Neural crest cell (in vitro differentiated cells): ENCODE results near the gene CTAGE9. TPM values are rescaled to one million over a fixed set of nuclear protein-coding genes. Genes with fewer than 3 reads are reported as not detected.
"Not testable (repeated sequence)": the region's sequence is repeated elsewhere in the genome, so short reads cannot be mapped to it uniquely, and the experiment has no call there.

Experiments used
- DNase-seq: peaks from one replicate; pipeline ENCODE4 v3.0.0; 2021; ENCODE audit warnings: low read depth, mixed read lengths, low spot score
- H3K27ac Mint-ChIP-seq: one replicate; pipeline ENCODE4 v1.8.0; 2021; ENCODE audit warnings: mild to moderate bottlenecking, mixed read lengths; ENCODE audit not compliant: unreplicated experiment
- H3K27me3 Mint-ChIP-seq: 2 replicates; pipeline ENCODE4 v1.8.0; 2021; ENCODE audit warnings: low read depth, mild to moderate bottlenecking, mixed read lengths
- H3K36me3 Mint-ChIP-seq: 2 replicates; pipeline ENCODE4 v1.8.0; 2021; ENCODE audit warnings: low read depth, mild to moderate bottlenecking, mixed read lengths
- H3K4me1 Mint-ChIP-seq: 2 replicates; pipeline ENCODE4 v1.8.0; 2021; ENCODE audit warnings: mixed read lengths
- H3K4me3 Mint-ChIP-seq: one replicate; pipeline ENCODE4 v1.8.0; 2021; ENCODE audit warnings: mild to moderate bottlenecking, mixed read lengths
- H3K9me3 Mint-ChIP-seq: 2 replicates; pipeline ENCODE4 v1.8.0; 2021; ENCODE audit warnings: mixed read lengths
- CTCF ChIP-seq: fragments of 200-600 bp; sonication (generic); conservative IDR thresholded peaks from 2 replicates; pipeline ENCODE4 v1.5.0; 2021; ENCODE audit warnings: antibody characterized with exemption, mild to moderate bottlenecking
- long read RNA-seq: library from polyadenylated mRNA; unstranded; transcript quantifications from one replicate; pipeline ENCODE4 v2.0.0, GENCODE V29; 2020
- total RNA-seq: library from RNA; stranded (reverse); gene quantifications from 2 replicates; pipeline ENCODE4 v1.2.1, GENCODE V29; 2021

CTAGE9 gene
- total RNA-seq: not detected in 2 replicates
- long read RNA-seq: 0 reads

DNA sequence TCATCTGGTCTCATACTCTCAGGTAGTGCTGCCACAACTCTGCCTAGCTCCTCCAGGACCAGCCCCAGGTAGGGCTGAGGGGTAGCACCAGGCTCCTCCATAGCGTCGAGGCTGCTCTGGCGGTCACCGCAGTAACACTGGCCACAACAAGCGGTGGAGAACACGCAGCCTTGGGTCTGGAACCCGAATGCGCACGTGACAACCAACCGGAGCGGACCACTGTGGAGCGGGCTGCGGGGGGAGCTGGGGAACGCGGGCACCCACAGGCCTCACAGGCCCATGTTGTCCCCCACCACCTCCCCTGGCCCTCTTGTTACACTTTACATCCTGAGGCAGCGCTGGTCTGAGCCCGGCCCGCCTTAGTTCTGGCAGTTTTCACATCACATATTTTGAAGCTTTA is at the start of gene CTAGE9:
Gene CTAGE9, minus strand, starts transcription at position 101 of the 400 bp plus-strand sequence. Its CDS starts 0 bp downstream, at position 101.
- DNase-seq, H3K4me3 Mint-ChIP-seq, H3K27ac Mint-ChIP-seq, H3K36me3 Mint-ChIP-seq, H3K9me3 Mint-ChIP-seq, H3K4me1 Mint-ChIP-seq, H3K27me3 Mint-ChIP-seq: not testable (repeated sequence)

GRCh38 chr6:131758920-131759319 is 48.1 kb upstream of the CTAGE9 start:
- no peaks in the 10 kb centered on the region for H3K36me3 Mint-ChIP-seq
- H3K27ac Mint-ChIP-seq: no peak overlapping the region
- no peaks in the 10 kb centered on the region for H3K27me3 Mint-ChIP-seq
- peaks cover 2% of the 10 kb centered on the region for H3K9me3 Mint-ChIP-seq
- no peaks in the 10 kb centered on the region for H3K4me1 Mint-ChIP-seq
- TF ChIP-seq CTCF: no peak
- no peak overlapping the region for H3K4me3 Mint-ChIP-seq
- no peak for DNase-seq

DNA sequence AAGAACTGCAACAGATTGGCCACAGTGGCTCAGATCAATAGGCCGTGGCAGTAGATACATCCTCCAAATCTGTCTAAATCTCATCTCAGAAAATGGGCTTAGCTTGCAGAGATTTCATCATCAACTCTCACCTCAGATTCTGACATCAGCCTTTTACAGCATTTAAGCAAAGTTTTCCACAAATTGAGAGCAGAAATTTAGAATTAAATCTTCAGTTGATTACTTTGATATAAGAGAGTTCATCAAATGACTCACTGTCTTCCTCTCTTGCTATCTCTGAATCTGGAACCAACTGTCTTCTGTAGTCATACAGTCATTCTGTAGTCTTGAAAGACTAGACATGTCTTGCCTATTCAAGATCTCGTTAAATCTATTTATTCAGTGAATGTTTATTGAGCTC is 45.2 kb upstream of the CTAGE9 start:
- Mint-ChIP-seq H3K4me3 (no peak overlapping the region), H3K4me1 (no peaks in the 10 kb centered on the region), H3K9me3 (peaks cover 2% of the 10 kb centered on the region), H3K36me3 (no peaks in the 10 kb centered on the region), H3K27ac (no peak overlapping the region), H3K27me3 (no peaks in the 10 kb centered on the region)
- no peak for DNase-seq
- no peak for TF ChIP-seq CTCF

DNA sequence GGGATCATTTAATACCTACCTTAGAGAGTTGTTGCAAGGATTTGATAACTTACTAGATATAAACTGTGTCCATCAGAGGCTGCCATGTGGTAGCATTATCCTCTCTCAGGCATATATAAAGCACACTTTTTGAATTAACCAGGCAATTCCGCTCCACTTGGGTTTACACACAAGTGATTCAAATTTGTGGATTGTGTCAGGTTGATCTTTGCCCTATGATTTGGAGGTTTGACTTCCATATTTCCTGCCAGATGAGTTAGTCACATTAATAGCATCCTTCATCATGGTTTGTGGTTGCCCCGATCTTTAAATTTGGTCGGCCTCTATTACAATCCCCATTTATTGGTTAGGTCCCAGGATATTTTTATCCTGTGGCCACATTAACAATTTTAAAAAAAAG is 44.8 kb upstream of the CTAGE9 start:
- no peak for DNase-seq
- Mint-ChIP-seq H3K9me3 (peaks cover 2% of the 10 kb centered on the region), H3K36me3 (no peaks in the 10 kb centered on the region)

DNA sequence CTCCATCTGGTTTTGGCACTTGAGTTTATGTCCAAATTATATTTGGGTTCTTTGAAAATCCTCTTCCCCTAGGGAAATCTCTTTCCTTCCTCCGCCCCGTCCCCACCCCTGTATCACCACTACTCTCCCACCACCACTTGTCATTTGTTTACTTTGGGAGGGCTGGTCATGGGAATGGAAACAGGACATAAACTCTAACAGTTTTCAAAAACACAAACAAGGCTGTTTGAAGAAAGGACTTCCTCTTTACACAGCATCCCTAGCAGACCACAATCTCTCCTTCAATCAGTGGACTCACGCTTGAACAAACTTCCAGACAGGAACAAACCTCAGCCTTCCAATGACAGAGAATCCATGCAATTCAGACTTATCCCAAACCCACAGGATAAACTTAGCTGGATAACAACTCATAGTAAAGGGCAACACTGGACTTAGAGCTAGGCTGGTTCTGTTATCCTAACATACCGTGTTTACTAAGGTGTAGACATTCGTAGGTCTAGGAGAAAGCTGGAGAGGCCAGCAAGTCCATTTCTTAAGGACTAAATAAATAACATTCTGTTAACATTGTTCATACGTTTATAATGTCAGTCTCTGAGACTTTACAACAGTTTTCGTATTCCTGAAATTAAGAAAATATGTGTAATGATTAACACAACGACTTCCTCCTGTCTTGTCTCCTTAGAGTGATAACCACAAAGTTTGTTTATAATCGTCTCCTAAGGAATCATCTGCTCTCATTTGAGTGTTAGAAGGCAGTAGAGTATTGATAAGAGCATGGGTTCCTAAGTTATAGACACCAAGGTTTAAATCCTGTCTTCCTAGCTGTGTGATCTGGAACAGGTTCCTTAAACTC is 44.1 kb upstream of the CTAGE9 start:
- Mint-ChIP-seq H3K36me3 (no peaks in the 10 kb centered on the region), H3K27me3 (no peaks in the 10 kb centered on the region), H3K4me3 (no peak overlapping the region), H3K27ac (no peak overlapping the region), H3K4me1 (no peaks in the 10 kb centered on the region), H3K9me3 (peaks cover 2% of the 10 kb centered on the region)
- TF ChIP-seq CTCF: no peak
- no peak for DNase-seq

More for the DNA sequence above, 44.8 kb upstream of the CTAGE9 start:
- Mint-ChIP-seq H3K4me1 (no peaks in the 10 kb centered on the region), H3K4me3 (no peak overlapping the region), H3K27ac (no peak overlapping the region), H3K27me3 (no peaks in the 10 kb centered on the region)
- TF ChIP-seq CTCF: no peak

DNA sequence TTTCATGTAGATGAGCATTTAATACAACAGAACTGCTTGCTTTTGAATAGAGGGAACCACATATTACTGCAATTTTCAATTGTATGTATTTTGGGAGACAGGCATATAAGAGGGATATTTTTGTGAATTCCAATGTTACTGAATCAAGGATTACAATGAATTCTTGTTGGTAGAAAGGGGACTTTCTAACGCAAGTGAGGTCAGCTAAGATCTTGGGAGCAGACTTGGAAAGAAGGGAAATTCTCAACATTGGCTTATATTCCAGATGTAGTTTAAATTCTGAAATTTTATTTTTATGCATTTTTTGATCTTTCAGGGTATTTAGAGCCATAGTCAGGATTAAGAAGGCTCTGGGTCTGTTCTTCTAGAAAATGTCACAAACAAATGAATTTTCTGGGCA is 43.3 kb upstream of the CTAGE9 start:
- no peak overlapping the region for H3K4me3 Mint-ChIP-seq
- peaks cover 2% of the 10 kb centered on the region for H3K9me3 Mint-ChIP-seq
- H3K27me3 Mint-ChIP-seq: no peaks in the 10 kb centered on the region
- H3K27ac Mint-ChIP-seq: no peak overlapping the region
- no peaks in the 10 kb centered on the region for H3K4me1 Mint-ChIP-seq
- H3K36me3 Mint-ChIP-seq: no peaks in the 10 kb centered on the region
- no peak for DNase-seq
- no peak for TF ChIP-seq CTCF

DNA sequence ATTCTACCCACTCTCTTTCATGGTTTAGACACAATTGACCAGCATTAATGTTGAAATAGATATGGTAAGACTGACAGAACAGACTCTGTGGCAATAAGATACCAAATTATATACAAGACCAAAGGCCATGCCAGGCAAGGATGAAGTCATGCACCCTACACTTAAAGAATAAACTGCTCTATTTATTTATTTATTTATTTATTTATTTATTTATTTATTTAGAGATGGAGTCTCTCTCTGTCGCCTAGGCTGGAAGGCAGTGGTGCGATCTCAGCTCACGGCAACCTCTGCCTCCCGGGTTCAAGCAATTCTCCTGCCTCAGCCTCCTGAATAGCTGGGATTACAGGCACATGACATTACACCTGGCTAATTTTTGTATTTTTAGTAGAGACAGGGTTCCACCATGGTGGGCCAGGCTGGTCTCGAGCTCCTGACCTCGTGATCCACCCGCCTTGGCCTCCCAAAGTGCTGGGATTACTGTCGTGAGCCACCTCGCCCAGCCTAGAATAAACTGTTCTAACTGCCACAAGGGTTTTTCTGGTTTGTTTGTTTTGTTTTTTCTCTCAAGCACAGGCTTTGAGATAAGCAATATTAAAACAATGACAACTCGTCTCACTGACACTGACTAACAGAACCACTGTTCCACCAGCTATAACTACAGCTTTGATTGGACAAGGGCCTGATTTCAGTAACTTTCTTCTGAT is 40.3 kb upstream of the CTAGE9 start:
- H3K27ac Mint-ChIP-seq, H3K9me3 Mint-ChIP-seq, H3K4me3 Mint-ChIP-seq, H3K4me1 Mint-ChIP-seq, H3K27me3 Mint-ChIP-seq, DNase-seq, H3K36me3 Mint-ChIP-seq: not testable (repeated sequence)
